ENCODE measurements around the gene BRD7.

Gene BRD7

DNA sequence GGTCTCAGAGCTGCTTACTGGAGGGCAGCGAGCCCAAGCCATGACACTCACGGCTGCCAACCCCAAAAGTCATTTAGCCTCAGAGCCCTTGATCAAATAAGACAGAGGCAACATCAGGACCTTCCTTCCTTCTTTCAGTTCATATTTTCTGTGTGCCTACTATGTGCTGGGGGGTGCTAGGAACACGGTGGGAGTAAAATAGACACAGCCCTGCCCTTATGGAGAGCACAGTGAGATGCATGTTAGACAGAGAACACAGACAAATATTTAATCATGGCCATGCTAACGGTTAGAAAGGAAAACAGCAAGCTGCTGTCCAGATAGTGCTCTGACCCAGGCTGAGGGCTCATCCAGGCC is 4.5 kb upstream of the BRD7 start:
- ChIA-PET CTCF (interaction anchor here (0.7 kb wide), 2 partner anchors 127 to 254 kb away, joined by 3 read pairs; no protein-coding TSS in a partner anchor), POLR2A (no interaction called here)
- H3K27ac ChIP-seq (ENCODE audit: extremely low read depth, low read depth, low read length): no peak overlapping the region
- TF ChIP-seq ZNF660 (tag by site-specific recombination; IDR thresholded peaks at IDR 0.05) (no peak), ZBTB1 (tag by site-specific recombination; IDR thresholded peaks at IDR 0.05) (no peak), ZNF426 (tag by site-specific recombination; IDR thresholded peaks at IDR 0.05) (no peak), ZNF561 (tag by site-specific recombination; IDR thresholded peaks at IDR 0.05; ENCODE audit: borderline replicate concordance) (no peak), SP3 (tag by site-specific recombination; IDR thresholded peaks at IDR 0.05) (no peak), ZNF792 (tag by site-specific recombination; IDR thresholded peaks at IDR 0.05) (no peak), ZNF768 (tag by site-specific recombination; IDR thresholded peaks at IDR 0.05) (no peak), ZBTB7A (tag by site-specific recombination; IDR thresholded peaks at IDR 0.05; ENCODE audit: low read depth) (no peak), GLI4 (tag by site-specific recombination; IDR thresholded peaks at IDR 0.05) (no peak), ZNF510 (tag by site-specific recombination; IDR thresholded peaks at IDR 0.05; ENCODE audit: insufficient replicate concordance) (no peak), TCF7L2 (IDR thresholded peaks at IDR 0.05; ENCODE audit: borderline replicate concordance, low read depth, low read length) (no peak), ZXDB (tag by site-specific recombination; IDR thresholded peaks at IDR 0.05) (no peak), ZNF10 (tag by site-specific recombination; IDR thresholded peaks at IDR 0.05) (no peak), ZNF830 (tag by site-specific recombination; IDR thresholded peaks at IDR 0.05; ENCODE audit: low read depth) (no peak), ZNF560 (tag by site-specific recombination; IDR thresholded peaks at IDR 0.05; ENCODE audit: borderline replicate concordance) (no peak), ZNF555 (tag by site-specific recombination; conservative IDR thresholded peaks at IDR 0.05) (no peak), ZNF473 (tag by site-specific recombination; IDR thresholded peaks at IDR 0.05) (no peak), KLF16 (tag by site-specific recombination; IDR thresholded peaks at IDR 0.05) (no peak)
- TF ChIP-seq, protein P1, sequence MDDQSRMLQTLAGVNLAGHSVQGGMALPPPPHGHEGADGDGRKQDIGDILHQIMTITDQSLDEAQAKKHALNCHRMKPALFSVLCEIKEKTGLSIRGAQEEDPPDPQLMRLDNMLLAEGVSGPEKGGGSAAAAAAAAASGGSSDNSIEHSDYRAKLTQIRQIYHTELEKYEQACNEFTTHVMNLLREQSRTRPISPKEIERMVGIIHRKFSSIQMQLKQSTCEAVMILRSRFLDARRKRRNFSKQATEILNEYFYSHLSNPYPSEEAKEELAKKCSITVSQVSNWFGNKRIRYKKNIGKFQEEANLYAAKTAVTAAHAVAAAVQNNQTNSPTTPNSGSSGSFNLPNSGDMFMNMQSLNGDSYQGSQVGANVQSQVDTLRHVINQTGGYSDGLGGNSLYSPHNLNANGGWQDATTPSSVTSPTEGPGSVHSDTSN (CRISPR knock-in tag; IDR thresholded peaks at IDR 0.05): no peak
- TF ChIP-seq, protein P2, sequence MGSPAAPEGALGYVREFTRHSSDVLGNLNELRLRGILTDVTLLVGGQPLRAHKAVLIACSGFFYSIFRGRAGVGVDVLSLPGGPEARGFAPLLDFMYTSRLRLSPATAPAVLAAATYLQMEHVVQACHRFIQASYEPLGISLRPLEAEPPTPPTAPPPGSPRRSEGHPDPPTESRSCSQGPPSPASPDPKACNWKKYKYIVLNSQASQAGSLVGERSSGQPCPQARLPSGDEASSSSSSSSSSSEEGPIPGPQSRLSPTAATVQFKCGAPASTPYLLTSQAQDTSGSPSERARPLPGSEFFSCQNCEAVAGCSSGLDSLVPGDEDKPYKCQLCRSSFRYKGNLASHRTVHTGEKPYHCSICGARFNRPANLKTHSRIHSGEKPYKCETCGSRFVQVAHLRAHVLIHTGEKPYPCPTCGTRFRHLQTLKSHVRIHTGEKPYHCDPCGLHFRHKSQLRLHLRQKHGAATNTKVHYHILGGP (tag by site-specific recombination; IDR thresholded peaks at IDR 0.05): no peak
- H3K36me3 ChIP-seq (ENCODE audit: control insufficient read depth in 2 of 2, insufficient read depth in 1 of 2, low read length in 2 of 2): no peaks in the 10 kb centered on the region
- no peaks in the 10 kb centered on the region for H3K4me1 ChIP-seq (ENCODE audit: control insufficient read depth, insufficient read depth, low read length)
- H3K4me3 ChIP-seq (ENCODE audit: low read depth, low read length): no peak overlapping the region
- no peaks in the 10 kb centered on the region for H3K9me3 ChIP-seq (ENCODE audit: control insufficient read depth, insufficient read depth, low read depth, low read length)

DNA sequence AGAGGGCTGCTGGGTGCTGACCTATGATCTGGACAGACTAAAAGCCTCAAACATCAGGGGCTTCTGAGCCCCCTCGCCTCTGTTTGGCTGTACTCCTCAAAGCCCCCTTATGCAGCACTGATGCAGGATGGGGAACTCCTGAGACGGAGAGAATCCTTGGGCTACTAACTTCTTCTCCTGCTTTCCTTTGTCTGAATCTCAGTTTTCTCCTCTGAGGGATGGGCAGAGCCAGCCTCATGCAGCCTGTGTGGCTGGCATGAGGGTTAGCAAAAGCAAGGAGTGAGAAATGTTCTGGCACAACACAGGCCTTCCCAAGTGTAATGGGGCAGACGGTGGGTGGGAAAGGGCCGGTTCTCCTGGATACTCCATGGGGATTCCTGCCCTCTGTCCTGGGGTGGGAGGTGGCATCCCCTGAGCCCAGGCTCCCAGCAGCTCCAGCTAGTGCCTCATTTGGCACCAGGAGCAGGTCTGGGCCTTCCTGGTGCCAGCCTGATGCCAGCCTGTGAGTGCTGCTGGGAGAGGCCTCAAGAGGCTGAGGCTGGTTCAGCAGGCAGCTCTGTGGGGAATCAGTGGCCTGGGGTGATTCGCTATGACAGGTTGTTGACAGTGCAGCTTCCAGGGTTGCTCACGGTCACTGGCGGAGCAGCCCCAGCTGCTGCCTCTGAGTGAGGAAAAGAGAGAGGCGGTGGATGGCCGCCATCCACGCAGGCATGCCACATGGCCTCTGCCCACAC is 4.0 kb upstream of the BRD7 start:
- Histone ChIP-seq H3K4me1 (ENCODE audit: control insufficient read depth, insufficient read depth, low read length) (no peaks in the 10 kb centered on the region), H3K27ac (ENCODE audit: extremely low read depth, low read depth, low read length) (no peak overlapping the region), H3K9me3 (ENCODE audit: control insufficient read depth, insufficient read depth, low read depth, low read length) (no peaks in the 10 kb centered on the region), H3K36me3 (ENCODE audit: control insufficient read depth in 2 of 2, insufficient read depth in 1 of 2, low read length in 2 of 2) (no peaks in the 10 kb centered on the region), H3K4me3 (ENCODE audit: low read depth, low read length) (no peak overlapping the region)
- POLR2A ChIA-PET: no interaction called here
- CTCF ChIA-PET: interaction anchor here (2.2 kb wide), 1 partner anchor 292 kb away, joined by 7 read pairs; no protein-coding TSS in a partner anchor
- TF ChIP-seq ZNF623 (tag by site-specific recombination; IDR thresholded peaks at IDR 0.05) (no peak), ZIC2 (tag by site-specific recombination; IDR thresholded peaks at IDR 0.05) (peak; percentile 63), ZNF433 (tag by site-specific recombination; IDR thresholded peaks at IDR 0.05; ENCODE audit: low read depth) (no peak), ZNF48 (tag by site-specific recombination; IDR thresholded peaks at IDR 0.05) (no peak)
- TF ChIP-seq, protein P3, sequence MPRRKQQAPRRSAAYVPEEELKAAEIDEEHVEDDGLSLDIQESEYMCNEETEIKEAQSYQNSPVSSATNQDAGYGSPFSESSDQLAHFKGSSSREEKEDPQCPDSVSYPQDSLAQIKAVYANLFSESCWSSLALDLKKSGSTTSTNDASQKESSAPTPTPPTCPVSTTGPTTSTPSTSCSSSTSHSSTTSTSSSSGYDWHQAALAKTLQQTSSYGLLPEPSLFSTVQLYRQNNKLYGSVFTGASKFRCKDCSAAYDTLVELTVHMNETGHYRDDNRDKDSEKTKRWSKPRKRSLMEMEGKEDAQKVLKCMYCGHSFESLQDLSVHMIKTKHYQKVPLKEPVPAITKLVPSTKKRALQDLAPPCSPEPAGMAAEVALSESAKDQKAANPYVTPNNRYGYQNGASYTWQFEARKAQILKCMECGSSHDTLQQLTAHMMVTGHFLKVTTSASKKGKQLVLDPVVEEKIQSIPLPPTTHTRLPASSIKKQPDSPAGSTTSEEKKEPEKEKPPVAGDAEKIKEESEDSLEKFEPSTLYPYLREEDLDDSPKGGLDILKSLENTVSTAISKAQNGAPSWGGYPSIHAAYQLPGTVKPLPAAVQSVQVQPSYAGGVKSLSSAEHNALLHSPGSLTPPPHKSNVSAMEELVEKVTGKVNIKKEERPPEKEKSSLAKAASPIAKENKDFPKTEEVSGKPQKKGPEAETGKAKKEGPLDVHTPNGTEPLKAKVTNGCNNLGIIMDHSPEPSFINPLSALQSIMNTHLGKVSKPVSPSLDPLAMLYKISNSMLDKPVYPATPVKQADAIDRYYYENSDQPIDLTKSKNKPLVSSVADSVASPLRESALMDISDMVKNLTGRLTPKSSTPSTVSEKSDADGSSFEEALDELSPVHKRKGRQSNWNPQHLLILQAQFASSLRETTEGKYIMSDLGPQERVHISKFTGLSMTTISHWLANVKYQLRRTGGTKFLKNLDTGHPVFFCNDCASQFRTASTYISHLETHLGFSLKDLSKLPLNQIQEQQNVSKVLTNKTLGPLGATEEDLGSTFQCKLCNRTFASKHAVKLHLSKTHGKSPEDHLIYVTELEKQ (tag by site-specific recombination; IDR thresholded peaks at IDR 0.05; ENCODE audit: borderline replicate concordance): no peak
- TF ChIP-seq, protein P4, sequence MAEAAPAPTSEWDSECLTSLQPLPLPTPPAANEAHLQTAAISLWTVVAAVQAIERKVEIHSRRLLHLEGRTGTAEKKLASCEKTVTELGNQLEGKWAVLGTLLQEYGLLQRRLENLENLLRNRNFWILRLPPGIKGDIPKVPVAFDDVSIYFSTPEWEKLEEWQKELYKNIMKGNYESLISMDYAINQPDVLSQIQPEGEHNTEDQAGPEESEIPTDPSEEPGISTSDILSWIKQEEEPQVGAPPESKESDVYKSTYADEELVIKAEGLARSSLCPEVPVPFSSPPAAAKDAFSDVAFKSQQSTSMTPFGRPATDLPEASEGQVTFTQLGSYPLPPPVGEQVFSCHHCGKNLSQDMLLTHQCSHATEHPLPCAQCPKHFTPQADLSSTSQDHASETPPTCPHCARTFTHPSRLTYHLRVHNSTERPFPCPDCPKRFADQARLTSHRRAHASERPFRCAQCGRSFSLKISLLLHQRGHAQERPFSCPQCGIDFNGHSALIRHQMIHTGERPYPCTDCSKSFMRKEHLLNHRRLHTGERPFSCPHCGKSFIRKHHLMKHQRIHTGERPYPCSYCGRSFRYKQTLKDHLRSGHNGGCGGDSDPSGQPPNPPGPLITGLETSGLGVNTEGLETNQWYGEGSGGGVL (tag by site-specific recombination; IDR thresholded peaks at IDR 0.05): no peak
- TF ChIP-seq, protein P5, sequence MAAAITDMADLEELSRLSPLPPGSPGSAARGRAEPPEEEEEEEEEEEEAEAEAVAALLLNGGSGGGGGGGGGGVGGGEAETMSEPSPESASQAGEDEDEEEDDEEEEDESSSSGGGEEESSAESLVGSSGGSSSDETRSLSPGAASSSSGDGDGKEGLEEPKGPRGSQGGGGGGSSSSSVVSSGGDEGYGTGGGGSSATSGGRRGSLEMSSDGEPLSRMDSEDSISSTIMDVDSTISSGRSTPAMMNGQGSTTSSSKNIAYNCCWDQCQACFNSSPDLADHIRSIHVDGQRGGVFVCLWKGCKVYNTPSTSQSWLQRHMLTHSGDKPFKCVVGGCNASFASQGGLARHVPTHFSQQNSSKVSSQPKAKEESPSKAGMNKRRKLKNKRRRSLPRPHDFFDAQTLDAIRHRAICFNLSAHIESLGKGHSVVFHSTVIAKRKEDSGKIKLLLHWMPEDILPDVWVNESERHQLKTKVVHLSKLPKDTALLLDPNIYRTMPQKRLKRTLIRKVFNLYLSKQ (tag by site-specific recombination; IDR thresholded peaks at IDR 0.05; ENCODE audit: borderline replicate concordance): no peak

Data from HEK293 (cell line).